Tibial nerve (tissue), 4 donors: ENCODE results near the gene CEP112.

Experiments
- CTCF ChIP-seq, 5 experiments: fragments of 200-600 bp in 3 of 5; fragments of 450-650 bp in 2 of 5; sonication (generic) in 3 of 5; IDR thresholded peaks; one replicate each; pipeline ENCODE4 v1.5.1; 2016 to 2019; ENCODE audit warnings: antibody characterized with exemption in 5 of 5, mild to moderate bottlenecking in 3 of 5, moderate library complexity in 2 of 5
- EP300 ChIP-seq, 2 donors: sonication (generic); formaldehyde crosslinking; IDR thresholded peaks; one replicate each; pipeline ENCODE4 v1.6.1; 2017; ENCODE audit warnings: antibody characterized with exemption in 2 of 2, mild to moderate bottlenecking in 1 of 2
- POLR2A ChIP-seq, 2 donors: fragments of 450-650 bp; IDR thresholded peaks; one replicate each; pipeline ENCODE4 v1.6.1; 2017; ENCODE audit warnings: antibody characterized with exemption in 2 of 2, mild to moderate bottlenecking in 2 of 2, moderate library complexity in 2 of 2

DNA sequence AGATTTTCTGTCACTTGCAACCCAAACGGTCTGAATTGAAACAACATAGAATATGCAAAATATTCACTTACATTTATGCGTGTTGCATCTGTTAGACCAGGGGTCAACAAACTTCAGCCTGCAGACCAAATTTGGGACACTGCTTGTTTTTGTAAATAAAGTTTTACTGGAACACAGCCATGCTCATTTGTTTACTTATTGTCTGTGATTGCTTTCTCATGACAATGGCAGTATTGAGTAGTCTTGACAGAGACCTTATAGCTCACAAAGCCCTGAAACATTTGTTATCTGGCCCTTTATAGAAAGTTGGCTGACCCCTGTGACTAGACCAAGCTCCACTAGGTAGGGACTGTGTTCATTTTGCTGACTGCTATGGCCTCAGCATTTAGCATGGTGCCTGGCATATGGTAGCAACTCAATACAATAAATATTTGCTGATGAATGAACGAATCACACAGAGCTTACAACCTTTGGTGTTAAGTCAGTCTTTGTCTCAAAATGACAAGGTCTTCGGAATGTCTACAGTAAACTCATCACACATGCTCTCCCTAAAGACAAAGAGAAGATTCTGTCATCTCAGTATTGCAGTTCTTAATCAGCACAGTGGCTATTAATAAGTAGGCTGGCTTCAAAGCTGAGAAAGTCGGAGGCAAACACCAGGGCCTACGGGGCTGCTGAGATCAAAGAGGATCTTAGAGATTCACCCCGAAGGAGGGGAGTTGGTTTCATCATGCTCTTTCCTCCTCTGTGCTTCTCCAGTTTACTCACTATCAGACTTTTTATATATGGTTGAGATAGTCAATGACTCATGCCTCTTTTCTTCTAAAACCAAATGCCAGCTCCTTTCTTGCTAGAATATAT, 535.3 kb downstream of the CEP112 start:
- TF ChIP-seq POLR2A (IDR thresholded peaks at IDR 0.05) = no peak
- TF ChIP-seq CTCF (IDR thresholded peaks at IDR 0.05) = no peak
- no peak for TF ChIP-seq EP300 (IDR thresholded peaks at IDR 0.05)
